ENCODE results near the gene SLC25A29. TPM values are rescaled to one million over a fixed set of nuclear protein-coding genes. Genes with fewer than 3 reads are reported as not detected.

Gene SLC25A29, protein sequence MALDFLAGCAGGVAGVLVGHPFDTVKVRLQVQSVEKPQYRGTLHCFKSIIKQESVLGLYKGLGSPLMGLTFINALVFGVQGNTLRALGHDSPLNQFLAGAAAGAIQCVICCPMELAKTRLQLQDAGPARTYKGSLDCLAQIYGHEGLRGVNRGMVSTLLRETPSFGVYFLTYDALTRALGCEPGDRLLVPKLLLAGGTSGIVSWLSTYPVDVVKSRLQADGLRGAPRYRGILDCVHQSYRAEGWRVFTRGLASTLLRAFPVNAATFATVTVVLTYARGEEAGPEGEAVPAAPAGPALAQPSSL
- total RNA-seq, result 65.2 and 94.1 TPM in 2 replicates

DNA sequence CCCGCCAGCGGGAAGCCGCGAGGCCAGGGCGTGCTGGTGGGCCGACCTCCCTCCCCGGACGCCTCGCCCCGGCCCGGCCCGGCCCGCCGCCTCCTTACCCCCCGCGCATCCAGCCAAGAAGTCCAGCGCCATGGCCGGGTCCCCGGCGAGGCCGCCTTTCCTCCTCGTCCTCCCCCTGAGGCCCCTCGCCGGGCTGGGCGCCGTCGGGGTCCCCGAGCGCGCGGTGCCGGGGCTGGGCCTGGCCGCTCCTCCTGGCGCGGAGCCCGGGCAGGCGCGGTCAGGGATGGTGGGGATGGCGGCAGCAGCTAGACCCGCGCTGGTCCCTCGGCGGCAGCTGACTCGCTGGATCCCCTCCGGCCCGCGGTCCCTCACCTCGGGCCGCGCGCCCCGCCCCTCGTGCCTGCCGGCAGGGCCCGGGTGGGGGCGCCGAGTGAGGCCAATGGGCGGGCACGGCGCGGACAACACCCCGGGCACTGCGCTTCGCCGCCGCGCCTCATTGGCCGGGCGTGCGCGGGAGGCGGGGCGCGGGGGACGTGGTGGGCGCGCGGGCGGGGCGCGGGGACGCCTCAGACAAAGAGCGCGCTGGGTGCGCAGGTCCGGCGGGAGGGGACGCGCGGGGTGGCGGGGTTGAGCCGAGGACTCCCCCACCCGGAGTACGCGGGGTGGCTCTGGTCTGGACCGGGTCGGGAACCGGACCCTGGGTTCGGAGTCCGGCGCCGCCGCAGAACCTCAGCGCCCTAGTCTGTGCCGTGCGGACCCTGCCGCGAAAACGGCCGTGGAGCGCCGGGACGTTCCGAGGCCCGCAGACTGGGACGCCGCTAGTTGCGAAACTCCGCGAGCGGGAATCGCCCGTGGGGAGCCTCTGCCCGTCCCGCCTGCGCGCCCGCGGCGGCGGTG is at the start of gene SLC25A29:
TSS of gene SLC25A29 (minus strand) at position 344 of the 897 bp plus-strand sequence. CDS start at position 132, 212 bp downstream.

DNA sequence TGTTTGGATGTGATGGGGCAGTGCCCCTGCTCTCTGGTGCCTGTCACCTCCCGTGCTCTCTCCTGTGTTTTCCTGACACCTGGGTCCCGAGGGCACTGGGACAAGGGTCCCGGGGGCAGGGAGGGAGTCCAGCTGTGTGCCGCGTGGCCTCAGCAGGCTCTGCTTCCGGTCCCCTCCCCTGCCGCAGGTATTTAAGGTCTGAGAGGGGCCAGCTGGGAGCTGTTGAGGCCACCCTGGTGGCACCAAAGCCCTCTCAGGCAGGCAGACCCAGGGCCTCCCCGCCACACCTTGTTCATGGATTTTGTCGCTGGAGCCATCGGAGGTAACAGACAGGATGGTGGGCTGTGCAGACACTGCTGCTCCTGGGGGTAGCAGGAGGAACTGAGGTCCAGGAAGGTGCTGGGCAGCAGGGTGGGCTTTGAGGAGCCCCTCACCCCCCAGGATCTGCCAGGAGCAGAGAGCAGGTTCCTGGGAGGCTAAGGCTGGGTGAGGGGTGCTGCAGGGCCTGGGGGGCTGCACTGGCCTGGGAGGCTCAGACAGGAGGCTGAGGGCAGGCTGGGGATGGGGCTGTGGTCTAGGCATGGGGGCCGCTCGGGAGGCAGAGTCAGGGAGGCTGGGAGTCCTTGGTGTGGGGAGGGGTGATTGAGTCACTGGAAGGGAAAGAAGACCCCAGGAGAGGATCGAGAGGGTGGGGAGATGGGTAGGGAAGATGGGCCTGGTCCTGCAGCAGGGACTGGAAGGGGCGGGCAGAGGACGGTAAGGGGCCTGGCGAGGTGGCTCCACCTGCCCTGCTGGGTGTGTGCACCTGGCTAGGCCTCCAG is 17.1 kb upstream of the SLC25A29 start, which contains the start of gene SLC25A47:
TSS of gene SLC25A47 (plus strand) at position 219 of the 821 bp plus-strand sequence. CDS start at position 295, 76 bp downstream.

Small RNA genes lying within 50 kb of the gene (small RNA-seq; reads per million reads assigned to genes)
- gene MIR345, result 1.4 reads per million, percentile 70 among the genes with 10 or more reads in this experiment
- gene RN7SL523P, result not detected

Other genes with a start within 250 kb of the SLC25A29 start
- 16.0 and 27.4 TPM in 2 replicates for gene EVL, start 241.0 kb downstream of the SLC25A29 start, total RNA-seq
- under 0.01 and 0.10 TPM in 2 replicates for gene DEGS2, start 146.8 kb downstream of the SLC25A29 start, total RNA-seq
- 53.2 and 57.6 TPM in 2 replicates for gene YY1, start 67.3 kb downstream of the SLC25A29 start, total RNA-seq
- gene SLC25A47, start 16.9 kb upstream of the SLC25A29 start, total RNA-seq, result 0.10 and 0.33 TPM in 2 replicates
- gene WDR25, start 70.0 kb upstream of the SLC25A29 start, total RNA-seq, result 21.9 and 25.9 TPM in 2 replicates

Measured in vein endothelial cell (primary cell).